Endothelial cell of umbilical vein (primary cell): ENCODE data around the gene TARS1. TPM values are rescaled to one million over a fixed set of nuclear protein-coding genes. Genes with fewer than 3 reads are reported as not detected.

ENCODE experiments used
- BruUV-seq: library from RNA; stranded (reverse); fragments of 400-500 nt; replicated peaks from 2 replicates; lab custom pipeline; 2021; lab: Mats Ljungman, UMichigan
- CTCF ChIA-PET: fragments of 300-600, 350-600 bp; sonication (Branson Sonifier 250); formaldehyde crosslinking; loops from one replicate; lab custom pipeline; 2021; ENCODE audit warnings: antibody characterized with exemption, inconsistent platforms; lab: Charles Lee
- POLR2A ChIA-PET: fragments of 300-600, 350-600 bp; sonication (Branson Sonifier 250); formaldehyde crosslinking; loops from one replicate; lab custom pipeline; 2021; ENCODE audit warnings: antibody characterized with exemption, inconsistent platforms; lab: Charles Lee
- DNase-seq: peaks from one replicate; pipeline ENCODE4 v3.0.0-alpha.2; 2011; ENCODE audit warnings: low read depth, low spot score
- FAIRE-seq: peaks from 2 replicates; lab custom pipeline; 2011; peaks lifted over from hg19 to GRCh38; lab: Jason Lieb, UNC
- H2AFZ ChIP-seq: 2 replicates; pipeline ENCODE4 v1.6.0; 2012; ENCODE audit warnings: low read depth, low read length, control low read depth, inconsistent platforms
- H3K27ac ChIP-seq: 2 replicates; pipeline ENCODE4 v1.5.1; 2011; ENCODE audit warnings: low read depth, mild to moderate bottlenecking, control low read depth, low read length, moderate library complexity; ENCODE audit not compliant: insufficient read depth
- H3K27me3 ChIP-seq, 2 experiments: 2 replicates each; pipeline versions ENCODE4 v1.6.0 to v1.6.1; 2011; ENCODE audit warnings: low read length in 2 of 2, mixed read lengths in 1 of 2; ENCODE audit not compliant: control insufficient read depth in 2 of 2, insufficient read depth in 2 of 2
- H3K36me3 ChIP-seq, 2 experiments: 2 replicates in 1 of 2; 3 replicates in 1 of 2; pipeline ENCODE4 v1.5.1; 2011; ENCODE audit warnings: low read length in 2 of 2, mild to moderate bottlenecking in 1 of 2, moderate library complexity in 1 of 2; ENCODE audit not compliant: control insufficient read depth in 2 of 2, insufficient read depth in 2 of 2; ENCODE audit errors: extremely low read depth in 1 of 2
- H3K4me1 ChIP-seq: 3 replicates; pipeline ENCODE4 v1.5.1; 2011; ENCODE audit warnings: mild to moderate bottlenecking, low read length; ENCODE audit not compliant: control insufficient read depth, insufficient read depth; ENCODE audit errors: extremely low read depth
- H3K4me2 ChIP-seq: 2 replicates; pipeline ENCODE4 v1.6.1; 2011; ENCODE audit warnings: low read length, control low read depth, mixed read lengths; ENCODE audit not compliant: insufficient read depth
- H3K4me3 ChIP-seq, 3 experiments: fragments of 200-600 bp in 1 of 3; sonication (generic), shearing (Covaris generic) in 1 of 3; replicated peaks in 1 of 3; 2 replicates each; pipeline ENCODE4 v1.5.1; 2011 to 2016; ENCODE audit warnings: control low read depth in 3 of 3, low read length in 3 of 3, mild to moderate bottlenecking in 2 of 3, inconsistent platforms in 1 of 3, low read depth in 1 of 3, moderate library complexity in 1 of 3; ENCODE audit not compliant: insufficient read depth in 1 of 3
- H3K79me2 ChIP-seq: 2 replicates; pipeline ENCODE4 v1.6.0; 2012; ENCODE audit warnings: low read length, inconsistent platforms; ENCODE audit not compliant: control insufficient read depth, insufficient read depth
- H3K9ac ChIP-seq: replicated peaks from 2 replicates; pipeline ENCODE3; 2011; ENCODE audit warnings: low read length, control low read depth; ENCODE audit not compliant: insufficient read depth; ENCODE audit errors: extremely low read depth
- H3K9me1 ChIP-seq: replicated peaks from 3 replicates; pipeline ENCODE4 v1.6.0; 2011; ENCODE audit warnings: mild to moderate bottlenecking, low read length; ENCODE audit not compliant: control insufficient read depth, insufficient read depth; ENCODE audit errors: extremely low read depth
- H3K9me3 ChIP-seq: replicated peaks from 2 replicates; pipeline ENCODE4 v1.5.1; 2012; ENCODE audit warnings: low read length, inconsistent platforms; ENCODE audit not compliant: control insufficient read depth, insufficient read depth
- H4K20me1 ChIP-seq: replicated peaks from 2 replicates; pipeline ENCODE3; 2011; ENCODE audit warnings: mild to moderate bottlenecking, low read length; ENCODE audit not compliant: control insufficient read depth, insufficient read depth; ENCODE audit errors: extremely low read depth
- CTCF ChIP-seq, 2 donors: IDR thresholded peaks; 1 replicate in 1 of 2; 2 replicates in 1 of 2; pipeline ENCODE4 v1.5.1; 2011; ENCODE audit warnings: low read length in 2 of 2, mild to moderate bottlenecking in 2 of 2, moderate library complexity in 2 of 2, control low read depth in 1 of 2, inconsistent platforms in 1 of 2, low read depth in 1 of 2; ENCODE audit not compliant: insufficient read depth in 1 of 2; ENCODE audit errors: extremely low read depth in 1 of 2
- EZH2 ChIP-seq: IDR thresholded peaks from 2 replicates; pipeline ENCODE4 v1.6.1; 2012; ENCODE audit warnings: borderline replicate concordance, low read depth, mild to moderate bottlenecking, moderate library complexity, low read length, inconsistent platforms; ENCODE audit not compliant: severe bottlenecking
- FOS ChIP-seq: IDR thresholded peaks from 2 replicates; pipeline ENCODE4 v1.6.1; 2011; ENCODE audit warnings: mild to moderate bottlenecking, low read length, moderate library complexity, borderline replicate concordance; ENCODE audit not compliant: insufficient read depth
- GATA2 ChIP-seq: IDR thresholded peaks from 2 replicates; pipeline ENCODE4 v1.7.0; 2011; ENCODE audit warnings: low read depth, mild to moderate bottlenecking, moderate library complexity, mixed read lengths, low read length; ENCODE audit not compliant: insufficient read length, insufficient read depth
- JUN ChIP-seq: IDR thresholded peaks from 2 replicates; pipeline ENCODE4 v1.6.1; 2011; ENCODE audit warnings: borderline replicate concordance, low read depth; ENCODE audit not compliant: insufficient read length, insufficient read depth
- MAX ChIP-seq: IDR thresholded peaks from 2 replicates; pipeline ENCODE4 v1.6.1; 2011; ENCODE audit not compliant: insufficient read depth, insufficient read length
- MYC ChIP-seq: IDR thresholded peaks from one replicate; pipeline ENCODE4 v1.6.1; 2011; ENCODE audit warnings: mild to moderate bottlenecking, low read depth, low read length
- POLR2A ChIP-seq: IDR thresholded peaks from 2 replicates; pipeline ENCODE4 v1.6.1; 2012; ENCODE audit warnings: low read depth, mild to moderate bottlenecking, control low read depth, low read length
- POLR2AphosphoS5 ChIP-seq: IDR thresholded peaks from 2 replicates; pipeline ENCODE4 v1.6.1; 2012; ENCODE audit warnings: low read depth, mild to moderate bottlenecking, control low read depth, low read length, moderate library complexity; ENCODE audit not compliant: insufficient read depth
- dilution Hi-C: fragments of 300-500 bp; cut with MboI; formaldehyde crosslinking; loops from one replicate; pipeline ENCODE4 v1.15.0; 2019; ENCODE audit warnings: low sequenced_read_pairs; ENCODE audit not compliant: extremely low pct_ligation_motif_present
- intact Hi-C: fragments of 100-400 bp; cut with micrococcal nuclease; formaldehyde crosslinking; loops from one replicate; pipeline ENCODE4 v1.10.0; 2022
- polyA plus RNA-seq, 4 experiments: library from polyadenylated mRNA; depleted of rRNA in 3 of 4; stranded (reverse) in 3 of 4; unstranded in 1 of 4; fragments of >200 nt; gene quantifications; 2 replicates each; pipeline versions ENCODE4 v1.2.1 to v1.2.3, GENCODE V29; 2011 to 2012; ENCODE audit warnings: missing spikeins in 1 of 4
- total RNA-seq: library from RNA; stranded (reverse); gene quantifications from 2 replicates; pipeline ENCODE4 v1.2.3, GENCODE V29; 2021

Gene TARS1
- total and polyA plus RNA-seq, 2 donors (not counting 3 experiments of a cell fraction or from before 2014, with no cell fraction given): 39.1 to 175 TPM

GRCh38 chr5:33445798-33446197, 5.0 kb downstream of the TARS1 start:
- no peak overlapping the region for H3K4me3 ChIP-seq
- no peaks in the 10 kb centered on the region for H3K9me1 ChIP-seq
- peaks cover 90% of the 10 kb centered on the region for H3K79me2 ChIP-seq
- dilution Hi-C loops: no loop called here
- no peak for FAIRE-seq
- POLR2A ChIA-PET: no interaction called here
- DNase-seq: no peak
- intact Hi-C loops: no loop called here
- no peak overlapping the region for H2AFZ ChIP-seq
- H3K9me3 ChIP-seq: no peaks in the 10 kb centered on the region
- BruUV-seq: no TSS peak
- no peak overlapping the region for H3K4me2 ChIP-seq
- no peak overlapping the region for H3K27ac ChIP-seq
- no peak overlapping the region for H3K9ac ChIP-seq
- no peaks in the 10 kb centered on the region for H3K27me3 ChIP-seq
- TF ChIP-seq MAX (no peak), MYC (no peak), POLR2AphosphoS5 (no peak), FOS (no peak), CTCF (IDR thresholded peaks at IDR 0.05; ENCODE audit: extremely low read depth in 1 of 2, insufficient read depth in 1 of 2, low read depth in 1 of 2, low read length in 2 of 2) (no peak), JUN (no peak), POLR2A (no peak), EZH2 (no peak), GATA2 (no peak)
- H3K4me1 ChIP-seq: peaks cover 13% of the 10 kb centered on the region
- H4K20me1 ChIP-seq: peaks cover 2% of the 10 kb centered on the region
- CTCF ChIA-PET: interaction anchor here (1.1 kb wide), 1 partner anchor 10 kb away, joined by 4 read pairs; no protein-coding TSS in a partner anchor
- peaks cover 8 to 14% of the 10 kb centered on the region in 2 experiments for H3K36me3 ChIP-seq
